ENCODE results near the gene RRP1.

DNA sequence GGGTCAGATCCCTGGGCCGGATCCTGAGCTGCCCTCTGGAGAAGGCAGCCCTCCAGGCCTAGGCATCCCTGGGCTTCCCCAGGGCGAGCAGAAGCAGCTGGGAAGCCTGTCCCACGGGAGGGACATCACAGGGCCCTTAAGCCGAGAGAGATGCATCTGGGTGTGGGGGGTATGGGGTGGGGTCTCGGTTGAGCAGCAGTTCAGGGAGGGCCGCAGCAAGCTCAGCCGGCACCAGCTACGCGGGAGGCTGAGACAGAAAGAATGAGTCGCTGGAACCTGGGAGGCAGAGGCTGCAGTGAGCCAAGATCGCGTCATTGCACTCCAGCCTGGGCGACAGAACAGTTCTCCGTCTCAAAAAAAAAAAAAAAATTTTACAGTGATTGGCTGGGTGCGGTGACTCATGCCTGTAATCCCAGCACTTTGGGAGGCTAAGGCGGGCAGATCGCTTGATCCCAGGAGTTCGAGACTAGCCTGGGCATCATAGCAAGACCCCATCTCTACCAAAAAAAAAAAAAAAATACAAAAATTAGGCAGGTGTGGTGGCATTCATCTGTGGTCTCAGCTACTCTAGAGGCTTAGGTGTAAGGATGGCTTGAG is 37.7 kb downstream of the RRP1 start:
- TF ChIP-seq, protein P1, sequence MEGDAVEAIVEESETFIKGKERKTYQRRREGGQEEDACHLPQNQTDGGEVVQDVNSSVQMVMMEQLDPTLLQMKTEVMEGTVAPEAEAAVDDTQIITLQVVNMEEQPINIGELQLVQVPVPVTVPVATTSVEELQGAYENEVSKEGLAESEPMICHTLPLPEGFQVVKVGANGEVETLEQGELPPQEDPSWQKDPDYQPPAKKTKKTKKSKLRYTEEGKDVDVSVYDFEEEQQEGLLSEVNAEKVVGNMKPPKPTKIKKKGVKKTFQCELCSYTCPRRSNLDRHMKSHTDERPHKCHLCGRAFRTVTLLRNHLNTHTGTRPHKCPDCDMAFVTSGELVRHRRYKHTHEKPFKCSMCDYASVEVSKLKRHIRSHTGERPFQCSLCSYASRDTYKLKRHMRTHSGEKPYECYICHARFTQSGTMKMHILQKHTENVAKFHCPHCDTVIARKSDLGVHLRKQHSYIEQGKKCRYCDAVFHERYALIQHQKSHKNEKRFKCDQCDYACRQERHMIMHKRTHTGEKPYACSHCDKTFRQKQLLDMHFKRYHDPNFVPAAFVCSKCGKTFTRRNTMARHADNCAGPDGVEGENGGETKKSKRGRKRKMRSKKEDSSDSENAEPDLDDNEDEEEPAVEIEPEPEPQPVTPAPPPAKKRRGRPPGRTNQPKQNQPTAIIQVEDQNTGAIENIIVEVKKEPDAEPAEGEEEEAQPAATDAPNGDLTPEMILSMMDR (IDR thresholded peaks at IDR 0.05), result no peak
- TF ChIP-seq POLR2A (IDR thresholded peaks at IDR 0.05) (no peak), POLR2AphosphoS5 (IDR thresholded peaks at IDR 0.05; ENCODE audit: insufficient read depth in 1 of 2, low read depth in 1 of 2) (peak in 1 of 2 donors; percentile 64)

All from vagina (tissue), 2 donors.